AG20443 (cell line): Measurements from ENCODE around the gene SEC16A.

ENCODE experiments used
- DNase-seq: peaks from one replicate; pipeline ENCODE4 v3.0.0; 2012; ENCODE audit warnings: low spot score, mixed read lengths

Gene SEC16A

DNA sequence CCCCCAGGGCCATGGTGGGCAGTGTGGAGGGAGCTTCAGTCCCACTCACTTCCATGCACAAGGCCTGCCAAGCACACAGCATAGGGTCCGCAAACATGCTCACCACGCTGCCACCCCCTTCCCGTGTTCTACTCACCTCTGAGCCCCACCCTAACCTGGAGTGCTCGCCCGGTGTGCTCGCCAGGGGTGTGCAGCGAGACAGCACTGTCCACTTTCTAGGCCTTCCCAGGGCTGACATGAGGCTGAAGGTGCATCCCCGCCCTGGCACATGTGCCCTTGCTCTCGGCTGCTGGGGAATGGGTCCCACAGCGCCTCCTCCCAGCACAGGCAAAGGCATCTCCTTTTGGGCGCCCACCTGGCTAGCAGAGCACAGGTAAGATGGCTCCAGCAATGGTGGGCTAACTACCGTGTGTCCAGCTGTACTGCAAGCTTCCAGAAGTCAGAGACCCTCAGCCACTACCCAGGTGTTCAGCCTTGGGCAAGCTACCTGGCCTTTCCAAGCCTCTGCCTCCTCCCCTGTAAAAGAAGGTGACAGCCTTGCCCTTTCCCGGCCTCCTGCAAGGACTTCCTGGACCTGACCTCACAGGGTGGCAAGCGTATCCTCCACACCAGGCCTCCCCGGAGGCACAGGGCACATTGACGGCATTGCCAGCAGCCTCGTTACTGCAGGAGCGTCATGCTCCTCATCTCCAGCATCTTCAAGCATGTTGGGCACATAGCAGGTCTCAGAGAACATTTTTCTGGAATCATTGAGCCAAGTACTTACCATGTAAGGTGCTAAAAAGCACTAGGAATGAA is 4.2 kb upstream of the SEC16A start:
- DNase-seq: no peak

DNA sequence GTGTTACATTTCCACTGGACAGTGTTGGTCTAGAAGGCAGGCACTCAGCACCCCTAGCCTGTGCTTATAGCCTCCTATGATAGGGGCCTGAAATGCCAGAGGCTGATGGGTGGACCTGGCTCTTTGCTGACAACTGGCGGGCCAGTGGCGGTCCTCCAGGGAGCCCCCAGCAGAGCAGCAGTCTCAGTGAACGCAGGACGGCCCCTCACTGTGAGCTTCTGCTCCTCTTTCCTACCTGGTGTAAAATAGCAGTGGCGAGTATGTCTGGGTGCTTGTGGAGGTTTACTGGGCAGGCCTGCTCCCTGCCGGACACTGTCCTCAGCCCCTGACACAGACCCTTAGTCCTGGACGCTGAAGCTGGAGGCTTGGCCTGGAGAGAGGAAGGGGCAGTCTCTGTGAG is 3.3 kb upstream of the SEC16A start:
- no peak for DNase-seq

DNA sequence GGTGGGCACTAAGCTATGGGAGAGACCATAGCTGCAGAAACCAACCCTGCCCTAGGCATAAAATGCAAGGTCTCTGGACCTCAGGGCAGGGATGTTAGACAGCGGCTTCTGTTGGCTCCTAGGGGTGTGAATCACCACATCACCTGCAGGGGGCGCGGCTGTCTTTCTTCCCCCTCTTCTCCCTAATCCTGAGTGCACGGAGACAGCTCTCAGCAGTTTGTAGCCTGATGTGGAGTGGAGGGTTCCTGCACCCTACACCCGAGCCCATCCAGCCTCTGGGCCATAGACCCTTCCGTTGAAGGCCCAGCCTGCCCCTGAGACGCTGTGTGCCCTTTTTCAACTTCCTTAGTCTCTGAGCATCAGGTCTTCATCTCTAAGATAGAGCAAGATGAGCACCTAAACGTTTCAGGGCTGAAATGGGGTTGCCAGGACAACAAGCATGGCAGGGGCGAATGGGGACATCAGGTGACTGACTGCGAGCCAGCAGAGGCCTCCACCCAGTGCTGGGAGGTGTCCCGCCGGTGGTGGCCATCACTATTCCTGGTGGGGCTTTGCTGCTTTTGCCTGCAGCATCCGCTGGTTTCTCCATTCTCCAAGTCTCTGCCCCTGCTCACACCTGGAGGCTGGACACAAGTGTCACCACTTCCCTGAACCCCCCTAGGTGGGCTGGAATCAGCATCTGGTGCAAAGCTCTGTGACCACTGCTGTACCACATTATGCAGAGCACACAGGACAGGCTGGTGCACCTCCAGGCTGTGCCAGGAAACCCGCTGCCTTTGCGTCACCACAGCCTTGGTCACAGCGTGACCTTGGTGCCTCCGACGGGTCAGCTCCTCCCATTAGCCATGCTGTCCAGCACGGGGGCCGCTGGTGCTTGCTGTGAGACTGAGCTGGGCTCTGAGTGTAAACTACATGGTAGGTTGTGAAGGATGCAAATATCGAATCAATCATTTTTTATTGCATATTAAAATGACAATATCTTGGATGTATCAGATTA is 2.5 kb upstream of the SEC16A start:
- DNase-seq: peak; percentile 83

DNA sequence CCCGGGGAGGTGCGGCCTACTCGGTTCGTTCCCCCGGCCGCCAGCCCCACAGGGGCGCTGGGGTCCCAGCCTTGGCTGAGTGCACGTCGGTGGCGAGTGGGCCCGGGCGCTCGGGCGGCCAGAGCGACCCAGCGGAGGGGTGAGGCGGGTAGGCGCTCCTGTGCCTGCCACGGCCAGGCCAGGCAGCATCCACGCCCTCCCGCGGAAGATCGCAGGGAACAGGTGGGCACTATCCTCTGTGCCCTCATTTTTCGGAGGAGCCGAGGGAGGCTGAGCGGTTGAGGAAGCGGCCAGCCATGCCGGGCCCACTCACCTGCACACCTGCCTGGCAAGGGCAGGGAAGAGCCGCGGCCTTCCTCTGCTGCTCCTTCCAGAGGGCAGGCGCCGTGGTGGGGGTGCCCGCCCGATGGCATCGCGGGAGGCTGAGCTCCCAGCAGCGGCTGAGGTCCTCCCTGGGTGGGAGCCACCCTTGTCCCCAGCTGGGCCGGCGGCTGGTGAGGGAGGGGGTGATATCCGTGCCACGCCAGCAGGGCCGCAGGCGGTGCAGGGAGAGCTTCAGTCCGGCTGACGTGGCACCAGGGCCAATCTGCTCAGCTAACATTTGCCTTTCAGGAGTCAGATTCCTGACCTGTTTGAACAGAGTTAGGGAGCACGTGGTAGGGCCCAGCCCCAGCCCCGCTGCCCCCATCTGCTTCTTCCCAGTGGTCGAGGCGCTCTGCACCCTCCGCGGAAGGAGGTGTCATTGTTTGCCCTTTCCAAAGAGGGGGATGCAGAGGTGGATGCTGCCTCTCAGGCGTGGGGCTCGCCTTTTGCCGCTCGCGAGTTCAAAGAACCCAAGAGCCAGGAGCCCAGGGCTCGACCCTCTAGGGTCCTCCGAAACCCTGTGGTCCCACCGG is 1.6 kb upstream of the SEC16A start:
- no peak for DNase-seq

DNA sequence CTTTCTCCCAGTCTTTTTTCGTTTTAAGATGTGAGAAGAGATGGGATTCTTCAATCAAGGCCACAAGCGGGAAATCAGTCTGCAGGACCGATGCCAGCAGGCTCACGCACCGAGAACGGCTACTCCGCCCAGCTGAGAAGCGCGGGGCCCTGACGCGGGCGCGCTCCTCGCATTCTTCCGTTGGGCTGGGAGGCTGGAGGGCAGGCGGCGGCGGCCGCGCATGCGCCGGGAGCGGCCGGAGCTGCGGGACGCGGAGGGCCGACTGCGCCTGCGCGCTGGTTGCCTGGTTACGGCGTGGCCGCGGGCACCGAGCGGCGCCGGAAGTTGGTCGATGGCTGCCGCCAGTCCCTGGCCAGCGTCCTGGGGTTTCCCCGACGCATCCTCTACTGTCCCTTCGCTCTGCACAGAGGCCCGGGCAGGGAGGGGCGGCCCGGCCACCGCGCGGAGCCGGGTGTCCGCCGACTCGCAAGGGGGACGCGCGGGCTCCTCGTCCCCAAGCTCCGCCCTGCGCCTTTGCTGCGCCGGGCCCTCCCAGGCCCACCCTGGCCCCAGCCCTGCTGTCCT is 831 bp upstream of the SEC16A start:
- DNase-seq: peak; percentile 99

DNA sequence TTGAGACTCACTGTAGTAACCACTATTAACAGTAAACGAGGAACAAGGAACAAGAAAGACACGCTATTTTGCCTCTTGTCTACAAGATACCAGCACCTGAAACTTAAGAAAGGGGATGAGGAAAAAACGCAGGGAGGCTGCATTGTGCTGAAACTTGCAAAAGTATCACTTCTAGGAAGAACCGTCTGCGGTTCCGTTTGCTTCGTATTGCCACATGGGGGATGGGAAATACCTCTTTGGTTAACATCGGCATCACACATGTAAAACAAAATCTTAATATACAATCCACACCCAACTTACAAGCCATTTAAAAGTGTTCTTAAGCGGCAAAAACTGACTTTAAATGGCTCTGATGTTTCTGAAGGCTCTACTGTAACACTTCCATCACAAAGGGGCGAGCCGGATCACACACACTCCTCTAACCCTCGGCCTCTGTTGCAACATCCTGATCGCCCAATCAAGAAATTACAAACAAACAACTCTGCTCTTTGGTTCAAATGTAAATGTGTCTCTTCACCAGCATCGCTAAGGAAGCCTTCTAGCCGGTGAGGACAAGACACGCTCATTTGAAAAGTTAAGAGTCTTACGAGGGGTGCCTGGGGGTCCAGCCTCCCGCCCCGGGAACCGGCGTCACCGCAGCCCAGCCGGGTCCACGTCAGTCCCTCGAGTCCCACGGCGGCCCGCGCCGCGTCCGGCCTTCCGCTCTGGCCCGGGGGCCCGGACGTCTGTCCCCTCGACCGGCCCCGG is 621 bp downstream of the SEC16A start:
- peak; percentile 55 for DNase-seq

DNA sequence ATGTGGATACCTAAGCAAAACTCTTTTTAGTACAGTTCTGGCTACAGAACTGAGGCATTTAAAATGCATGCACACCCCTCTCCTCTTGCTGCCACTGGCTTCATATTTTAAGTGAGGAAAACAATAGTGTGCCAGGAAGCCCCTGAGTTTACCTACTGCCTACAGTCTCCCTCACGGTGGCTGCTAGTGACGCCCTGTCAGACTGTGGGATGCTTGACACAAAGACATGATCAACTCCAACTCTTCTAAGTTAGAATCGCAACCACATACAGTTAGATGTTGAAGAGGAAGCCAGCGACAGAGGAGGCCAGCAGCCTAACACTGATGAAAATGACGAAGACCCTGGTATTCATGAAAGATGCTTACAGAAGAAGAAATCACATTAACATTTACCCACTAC is 1.3 kb downstream of the SEC16A start:
- no peak for DNase-seq

DNA sequence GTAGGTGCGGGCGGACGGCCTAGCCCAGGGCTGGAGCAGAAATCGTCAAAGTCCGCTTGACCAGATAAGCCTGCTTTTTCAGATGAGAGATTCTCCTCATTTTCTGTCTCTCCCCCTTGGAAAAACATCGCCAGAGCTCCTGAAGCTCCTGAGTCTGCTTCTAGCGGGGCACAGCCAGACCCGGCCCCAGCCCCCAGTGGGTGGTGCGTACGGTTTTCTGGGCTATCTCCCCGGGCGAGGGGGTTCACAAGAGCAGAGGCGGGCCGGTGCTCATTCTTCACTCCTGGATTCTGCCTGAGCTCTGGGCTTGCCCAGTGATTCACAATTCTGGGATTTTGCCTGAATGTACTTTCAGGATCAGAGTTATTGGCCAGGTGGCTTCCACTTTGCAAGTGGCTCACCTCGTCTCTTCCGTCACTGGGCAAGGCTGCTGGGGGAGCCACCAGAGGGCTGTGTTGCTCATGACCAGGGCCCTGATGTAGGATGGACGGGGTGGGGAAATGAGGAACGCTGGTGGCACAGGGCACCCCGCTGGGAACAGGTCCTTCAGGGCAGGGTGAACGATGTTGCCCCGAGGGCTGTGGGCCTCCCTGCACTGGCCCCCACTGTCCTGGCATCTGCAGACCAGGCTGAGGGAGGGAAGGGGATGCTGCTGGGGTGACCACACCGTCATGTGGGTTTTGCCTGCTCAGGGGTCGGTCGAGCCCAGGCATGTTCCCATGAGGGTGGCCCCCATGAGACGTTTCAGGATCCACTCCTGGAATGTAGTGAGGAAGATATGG is 6.3 kb downstream of the SEC16A start:
- no peak for DNase-seq

DNA sequence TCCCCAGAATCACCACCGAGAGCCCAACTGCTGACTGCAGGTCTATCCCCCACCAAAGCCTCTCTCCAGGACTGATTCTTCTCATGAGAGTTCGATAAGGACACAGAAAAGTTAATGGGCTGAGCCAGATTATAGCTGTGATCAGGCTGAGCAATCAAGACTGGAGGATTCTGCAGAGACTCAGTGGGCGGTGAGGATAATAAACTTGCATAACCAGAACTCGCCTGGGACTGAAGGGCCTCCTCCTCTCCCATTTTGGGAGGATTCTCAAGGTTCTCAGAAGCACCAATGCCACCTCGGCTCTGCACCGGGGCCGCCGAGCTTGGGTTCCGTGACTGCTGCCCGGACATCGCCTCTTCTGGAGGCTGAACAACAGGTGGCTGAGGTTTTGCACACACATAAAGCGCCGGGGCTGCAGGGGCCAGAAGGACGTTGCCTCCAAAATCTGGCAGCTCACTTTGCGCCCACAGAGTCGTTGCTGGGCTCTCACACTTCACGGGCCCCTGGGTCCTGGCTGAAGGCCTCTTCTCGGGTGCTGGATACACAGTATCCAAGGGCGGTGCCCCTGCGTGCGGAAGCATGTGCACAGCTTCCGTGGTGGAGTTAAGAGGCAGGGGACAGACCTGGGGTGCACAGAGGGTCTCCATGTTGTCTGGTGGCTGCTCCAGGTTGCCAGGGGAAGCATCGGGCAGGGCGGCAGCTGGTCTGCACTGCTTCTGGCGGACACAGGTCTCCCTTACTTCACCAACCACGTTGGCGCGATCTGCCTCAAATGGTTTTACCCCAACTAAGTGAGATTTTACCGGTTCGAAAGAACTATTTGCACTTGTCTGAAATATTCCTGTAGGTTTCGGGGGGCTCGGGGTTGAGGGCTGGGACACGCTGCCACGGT is 7.6 kb downstream of the SEC16A start:
- no peak for DNase-seq

DNA sequence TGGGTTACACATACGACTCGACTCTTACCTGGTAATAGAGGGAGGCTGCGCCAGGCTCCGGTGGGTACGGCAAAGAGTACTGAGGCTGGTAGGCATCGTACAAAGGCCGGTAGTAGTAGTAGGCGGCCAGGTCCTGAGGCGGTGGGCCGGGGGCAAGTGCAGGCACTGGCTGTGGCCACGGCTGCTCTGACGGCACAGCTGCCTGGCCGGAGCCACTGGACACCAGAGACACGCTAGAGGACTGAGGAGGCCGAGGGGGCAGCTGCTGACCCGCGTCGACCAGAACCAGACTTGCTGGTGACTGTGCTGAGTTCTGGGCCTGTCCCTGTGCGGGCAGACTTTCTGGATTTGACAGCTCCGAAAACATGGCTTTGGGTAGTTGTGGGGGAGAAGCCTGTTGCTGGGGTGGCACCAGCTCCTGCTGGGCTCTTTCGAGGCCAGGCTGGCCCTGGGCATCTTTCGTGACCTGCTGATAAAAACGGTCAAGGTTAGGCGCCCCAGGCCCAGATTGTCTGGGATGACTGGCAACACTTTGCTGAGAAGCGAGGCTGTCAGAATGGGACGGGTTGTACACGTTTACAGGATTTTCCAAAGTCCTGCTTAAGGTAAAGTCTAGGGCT is 8.7 kb downstream of the SEC16A start:
- no peak for DNase-seq

DNA sequence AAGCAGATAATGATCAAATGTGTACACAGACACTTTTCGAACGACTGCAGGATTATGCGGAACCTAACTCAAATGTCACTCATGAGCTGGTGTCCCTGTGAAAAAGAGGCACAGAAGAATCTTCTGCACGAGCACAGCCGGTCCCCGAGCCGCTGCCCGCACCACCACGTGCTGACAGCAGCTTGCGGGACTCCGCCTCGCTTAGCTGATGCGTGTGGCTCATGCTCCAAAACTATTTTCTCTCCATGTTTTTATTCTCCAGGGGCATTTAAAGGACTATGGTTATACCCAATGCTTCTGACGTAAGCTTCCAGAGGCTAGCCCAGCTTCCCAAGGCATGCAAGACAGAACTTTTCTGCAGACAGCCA is 9.5 kb downstream of the SEC16A start:
- no peak for DNase-seq

DNA sequence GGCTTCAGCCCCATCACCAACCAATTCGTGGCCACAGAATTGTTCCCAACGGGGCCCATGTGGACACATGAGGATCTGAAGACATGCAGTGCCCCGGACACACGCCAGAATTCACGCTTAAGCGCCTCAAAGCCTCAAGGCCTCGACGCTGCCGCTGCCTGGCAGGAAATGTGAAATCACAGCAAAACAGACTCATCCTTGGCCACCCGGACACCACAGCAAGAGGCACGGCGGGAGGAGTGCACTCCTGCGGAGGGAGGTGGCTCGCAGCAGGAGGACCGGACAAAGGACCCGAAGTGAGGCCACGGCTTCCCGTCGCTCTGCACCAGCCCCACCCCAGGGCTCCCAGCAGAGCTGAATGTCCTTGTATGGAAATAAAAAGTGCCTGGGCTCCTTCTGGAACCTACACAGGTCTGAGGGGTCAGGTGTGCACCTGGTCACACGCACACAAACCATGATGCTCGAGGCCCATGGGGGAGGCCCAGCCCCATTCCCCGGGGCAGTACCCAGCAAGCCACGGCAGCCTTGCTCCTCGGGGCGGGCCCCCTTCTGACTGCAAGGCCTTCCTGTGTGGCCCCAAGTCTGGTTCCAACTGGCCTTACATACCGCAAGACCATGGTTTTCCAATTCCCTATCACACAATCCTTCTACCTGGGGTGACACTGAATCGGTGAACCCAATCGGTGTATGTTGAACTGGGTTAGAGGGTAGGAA is 10.0 kb downstream of the SEC16A start:
- no peak for DNase-seq

DNA sequence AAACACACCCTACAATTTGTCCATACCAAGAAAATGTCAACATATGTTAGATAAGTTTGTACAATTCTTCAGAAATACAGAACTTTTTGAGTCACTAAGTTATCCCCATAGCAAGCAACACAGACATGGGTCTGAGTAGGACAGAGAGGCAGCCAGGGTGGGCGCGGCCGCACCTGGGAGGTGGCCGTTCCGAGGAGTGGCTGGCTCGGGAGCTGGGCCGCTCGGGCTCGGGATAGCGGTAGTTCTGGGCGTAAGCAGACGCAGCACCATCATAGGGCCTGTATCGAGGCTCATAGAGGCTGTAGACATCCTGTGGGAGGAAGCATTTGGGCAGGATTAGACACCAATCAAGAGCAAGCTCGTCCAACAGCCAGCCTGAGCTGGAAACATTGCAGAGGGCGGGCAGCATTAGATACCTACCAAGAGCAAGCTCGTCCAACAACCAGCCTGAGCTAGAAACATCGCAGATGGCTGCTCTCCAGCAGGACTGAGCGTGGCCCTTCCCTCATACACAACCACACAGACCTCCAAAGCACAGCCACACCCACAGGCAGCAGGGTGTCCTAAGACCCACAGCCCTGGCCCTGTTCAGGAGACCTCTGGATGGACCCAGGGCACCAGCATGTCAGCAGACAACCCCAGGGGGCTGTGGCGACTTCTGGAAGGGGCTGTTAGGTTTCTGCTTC is 10.9 kb downstream of the SEC16A start:
- DNase-seq: no peak

DNA sequence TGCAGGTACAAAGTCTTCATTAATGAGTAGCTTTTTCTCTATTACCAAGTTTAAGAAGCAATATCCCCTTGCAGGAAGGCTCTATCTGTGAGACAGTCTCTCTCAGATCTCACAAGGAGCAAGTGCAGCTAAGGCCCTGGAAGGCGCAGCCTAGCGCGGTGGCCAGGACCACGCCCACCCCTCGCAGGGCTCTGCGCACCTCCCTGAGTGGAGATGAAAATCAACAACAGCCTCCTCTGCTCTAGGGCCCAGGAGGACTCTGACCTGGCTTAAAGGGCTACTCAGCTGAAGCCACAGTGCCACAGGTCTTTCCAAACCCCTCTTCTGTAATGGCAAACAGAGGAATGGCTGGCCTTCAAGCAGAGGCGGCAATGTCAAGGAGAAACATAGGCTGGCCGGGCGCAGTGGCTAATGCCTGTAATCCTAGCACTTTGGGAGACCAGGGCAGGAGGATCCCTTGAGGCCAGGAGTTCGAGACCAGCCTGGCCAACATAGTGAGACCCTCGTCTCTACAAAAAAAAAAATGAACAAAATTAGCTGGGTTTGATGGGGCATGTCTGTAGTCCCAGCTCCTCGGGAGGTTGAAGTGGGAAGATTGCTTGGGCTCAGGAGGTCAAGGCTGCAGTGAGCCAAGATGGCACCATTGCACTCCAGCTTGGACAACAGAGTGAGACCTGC is 11.9 kb downstream of the SEC16A start:
- no peak for DNase-seq

DNA sequence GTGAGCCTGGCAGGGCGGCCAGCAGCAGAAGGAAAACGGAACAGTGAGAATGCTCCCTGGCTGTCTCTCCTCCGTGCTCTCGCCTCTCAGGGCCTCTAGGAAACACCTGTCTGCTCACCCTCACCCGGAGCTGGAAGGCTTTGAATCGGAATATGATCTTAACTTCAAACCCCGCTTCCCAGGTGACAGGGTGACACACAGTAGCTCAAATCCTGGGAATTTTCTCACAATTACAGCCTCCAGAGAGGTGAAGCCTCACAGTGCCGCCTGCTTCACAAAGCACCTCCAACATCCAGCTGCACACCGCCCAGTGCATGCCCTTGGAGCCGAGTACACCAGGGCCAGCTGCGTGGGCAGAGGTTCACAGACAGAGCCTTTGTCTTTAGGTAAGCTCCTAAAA is 12.5 kb downstream of the SEC16A start:
- no peak for DNase-seq

DNA sequence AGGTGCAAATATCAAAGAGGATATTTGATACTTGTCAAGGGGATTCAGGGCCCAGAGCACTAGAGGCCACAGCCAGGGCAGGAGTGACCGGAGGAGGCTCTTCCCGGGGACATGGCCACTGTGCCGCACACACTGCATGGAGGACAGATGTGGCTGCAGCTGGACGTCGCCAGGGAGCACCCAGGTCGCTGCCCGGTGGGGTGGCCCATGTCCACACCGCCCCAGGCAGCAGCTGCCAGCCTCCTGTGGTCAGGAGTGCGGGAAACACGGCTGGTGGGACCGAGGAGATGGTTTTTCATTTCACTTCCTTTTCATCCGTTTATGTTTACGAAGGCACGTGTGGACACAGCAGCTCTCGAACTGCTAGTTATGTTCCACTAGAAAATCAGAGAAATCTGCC is 15.1 kb downstream of the SEC16A start:
- DNase-seq: no peak

DNA sequence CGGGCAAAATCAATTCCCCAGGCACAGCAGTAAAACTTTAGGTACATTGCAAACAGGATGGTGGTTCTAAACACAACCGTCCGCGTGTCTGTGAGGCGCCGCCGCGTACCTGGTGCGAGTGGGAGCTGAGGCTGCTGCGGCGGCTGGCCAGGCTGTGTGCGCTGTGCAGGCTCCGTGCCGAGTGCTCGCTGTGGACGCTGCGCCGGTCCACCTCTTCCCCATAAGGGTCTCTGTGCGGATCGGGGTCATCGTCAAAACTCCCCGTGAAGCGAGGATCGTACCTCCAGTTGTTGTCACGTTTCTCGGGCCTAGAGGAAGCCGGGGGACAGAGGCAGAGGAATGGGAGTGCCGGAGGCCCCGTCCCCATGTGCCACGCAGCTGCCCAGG is 16.7 kb downstream of the SEC16A start:
- no peak for DNase-seq
